Right atrium auricular region (tissue), 2 donors: Measurements from ENCODE around the gene GABBR2. TPM values are rescaled to one million over a fixed set of nuclear protein-coding genes. Genes with fewer than 3 reads are reported as not detected.

Source experiments
- DNase-seq: peaks from one replicate; pipeline ENCODE4 v3.0.0-alpha.2; 2019; ENCODE audit warnings: low spot score
- H3K27ac ChIP-seq, 2 donors: fragments of 200-600 bp; sonication (generic); 1 replicate in 1 of 2; 2 replicates in 1 of 2; pipeline ENCODE4 v1.5.1; 2016 to 2019
- H3K27me3 ChIP-seq, 2 donors: fragments of 200-600 bp; sonication (generic); one replicate each; pipeline versions ENCODE4 v1.5.1 to v1.6.0; 2017 to 2019
- H3K36me3 ChIP-seq: fragments of 200-600 bp; sonication (generic); one replicate; pipeline ENCODE4 v1.5.1; 2016
- H3K4me1 ChIP-seq, 2 donors: fragments of 200-600 bp; sonication (generic); one replicate each; pipeline versions ENCODE4 v1.5.1 to v1.6.0; 2017 to 2019
- H3K4me3 ChIP-seq, 2 donors: fragments of 200-600 bp; sonication (generic); 1 replicate in 1 of 2; 2 replicates in 1 of 2; pipeline ENCODE4 v1.5.1; 2017 to 2019; ENCODE audit warnings: mild to moderate bottlenecking in 1 of 2, moderate library complexity in 1 of 2
- H3K9me3 ChIP-seq, 2 donors: fragments of 200-600 bp; sonication (generic); one replicate each; pipeline ENCODE4 v1.5.1; 2019
- total RNA-seq, 2 donors: library from RNA; depleted of rRNA; stranded (reverse); fragments of >200 nt; gene quantifications; one replicate each; pipeline ENCODE4 v1.1.0, GENCODE V29; 2016
- TF ChIP-seq, protein P1 (sequence below), 2 donors: fragments of 200-600 bp; sonication (generic); IDR thresholded peaks; one replicate each; pipeline ENCODE4 v1.5.1; 2019; ENCODE audit warnings: antibody characterized with exemption in 2 of 2

The GABBR2 gene
- total RNA-seq, 2 donors from 2014 or later = 0.22 TPM; not detected in 1

DNA sequence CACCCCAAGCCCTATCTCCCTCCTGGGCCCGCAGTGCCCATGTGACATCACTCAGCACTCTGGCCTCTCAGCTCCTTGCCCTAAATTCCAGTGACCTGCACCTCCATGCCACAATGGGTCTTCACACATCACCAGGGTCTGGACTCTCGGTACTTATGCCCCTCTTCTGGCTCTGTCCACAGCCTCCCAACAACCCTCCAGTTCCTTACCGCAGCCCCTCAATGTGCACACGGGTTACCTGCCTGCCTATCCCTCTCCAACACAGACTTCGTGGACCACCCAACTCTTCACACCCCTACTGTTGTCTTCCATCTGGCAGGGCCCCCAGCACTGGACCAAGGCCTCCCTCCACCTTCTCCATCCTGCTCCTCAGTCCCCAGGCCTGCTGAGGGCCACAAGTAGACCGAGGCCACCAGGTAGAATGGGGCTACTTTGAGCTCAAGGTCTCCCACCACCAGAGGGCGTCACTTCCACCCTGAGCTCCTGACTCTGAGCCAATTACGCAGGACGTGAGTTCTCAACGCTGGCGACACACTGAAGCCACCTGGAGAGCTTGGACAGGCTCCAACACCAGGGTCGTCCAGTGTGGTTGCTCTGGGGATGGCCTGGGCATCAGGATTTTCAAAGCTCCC lies 172.1 kb downstream of the GABBR2 start:
- H3K4me1 ChIP-seq = no peaks in the 10 kb centered on the region
- H3K36me3 ChIP-seq = no peaks in the 10 kb centered on the region
- H3K27ac ChIP-seq = no peak overlapping the region
- no peaks in the 10 kb centered on the region for H3K27me3 ChIP-seq
- H3K9me3 ChIP-seq = no peaks in the 10 kb centered on the region
- no peak for DNase-seq
- no peak overlapping the region for H3K4me3 ChIP-seq
- TF ChIP-seq, protein P1, sequence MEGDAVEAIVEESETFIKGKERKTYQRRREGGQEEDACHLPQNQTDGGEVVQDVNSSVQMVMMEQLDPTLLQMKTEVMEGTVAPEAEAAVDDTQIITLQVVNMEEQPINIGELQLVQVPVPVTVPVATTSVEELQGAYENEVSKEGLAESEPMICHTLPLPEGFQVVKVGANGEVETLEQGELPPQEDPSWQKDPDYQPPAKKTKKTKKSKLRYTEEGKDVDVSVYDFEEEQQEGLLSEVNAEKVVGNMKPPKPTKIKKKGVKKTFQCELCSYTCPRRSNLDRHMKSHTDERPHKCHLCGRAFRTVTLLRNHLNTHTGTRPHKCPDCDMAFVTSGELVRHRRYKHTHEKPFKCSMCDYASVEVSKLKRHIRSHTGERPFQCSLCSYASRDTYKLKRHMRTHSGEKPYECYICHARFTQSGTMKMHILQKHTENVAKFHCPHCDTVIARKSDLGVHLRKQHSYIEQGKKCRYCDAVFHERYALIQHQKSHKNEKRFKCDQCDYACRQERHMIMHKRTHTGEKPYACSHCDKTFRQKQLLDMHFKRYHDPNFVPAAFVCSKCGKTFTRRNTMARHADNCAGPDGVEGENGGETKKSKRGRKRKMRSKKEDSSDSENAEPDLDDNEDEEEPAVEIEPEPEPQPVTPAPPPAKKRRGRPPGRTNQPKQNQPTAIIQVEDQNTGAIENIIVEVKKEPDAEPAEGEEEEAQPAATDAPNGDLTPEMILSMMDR (IDR thresholded peaks at IDR 0.05) = no peak

DNA sequence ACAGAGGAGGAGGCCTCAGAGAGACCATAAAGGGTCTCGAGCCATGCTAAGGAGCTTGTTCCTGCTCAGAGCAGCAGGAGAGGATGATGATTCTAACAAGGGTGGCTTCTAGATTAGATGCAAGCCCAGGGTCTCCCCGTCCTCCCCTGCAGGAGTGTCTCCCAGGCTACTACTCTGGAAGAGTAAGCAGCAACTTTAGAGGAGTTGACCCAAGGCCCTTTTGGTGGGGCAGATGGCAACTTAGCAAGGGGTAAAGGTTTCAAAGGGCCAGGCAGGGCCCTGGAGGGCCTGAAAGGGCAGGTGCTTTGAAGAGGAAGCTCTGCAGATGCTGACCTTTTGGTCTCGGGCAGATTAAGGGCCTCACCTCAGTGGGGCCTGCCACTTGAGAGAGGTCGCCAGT lies 174.9 kb downstream of the GABBR2 start:
- H3K4me3 ChIP-seq = no peak overlapping the region
- no peaks in the 10 kb centered on the region for H3K9me3 ChIP-seq
- H3K27me3 ChIP-seq = no peaks in the 10 kb centered on the region
- DNase-seq = no peak
- H3K36me3 ChIP-seq = no peaks in the 10 kb centered on the region
- H3K4me1 ChIP-seq = no peaks in the 10 kb centered on the region
- TF ChIP-seq, protein P1 (IDR thresholded peaks at IDR 0.05) = no peak
- no peak overlapping the region for H3K27ac ChIP-seq

DNA sequence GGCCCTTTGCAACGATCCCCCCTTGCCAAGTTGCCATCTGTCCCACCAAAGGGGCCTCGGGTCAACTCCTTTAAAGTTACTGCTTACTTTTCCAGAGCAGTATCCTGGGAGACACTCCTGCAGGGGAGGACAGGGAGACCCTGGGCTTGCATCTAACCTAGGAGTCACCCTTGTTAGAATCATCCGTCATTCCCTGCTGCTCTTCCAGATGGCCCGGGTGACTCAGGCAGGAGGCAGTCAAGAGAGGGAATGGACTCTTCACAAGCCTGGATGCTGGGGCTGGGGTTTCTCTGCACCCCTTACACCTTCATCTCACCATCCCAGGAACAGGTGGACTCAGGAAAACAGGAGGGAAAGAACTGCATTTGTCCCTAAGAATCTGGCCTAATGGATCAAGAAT lies 175.6 kb downstream of the GABBR2 start:
- no peaks in the 10 kb centered on the region for H3K4me1 ChIP-seq
- H3K9me3 ChIP-seq = no peaks in the 10 kb centered on the region
- H3K4me3 ChIP-seq = no peak overlapping the region
- H3K27me3 ChIP-seq = no peaks in the 10 kb centered on the region
- no peaks in the 10 kb centered on the region for H3K36me3 ChIP-seq
- no peak for DNase-seq
- H3K27ac ChIP-seq = no peak overlapping the region
- TF ChIP-seq, protein P1 (IDR thresholded peaks at IDR 0.05) = no peak

DNA sequence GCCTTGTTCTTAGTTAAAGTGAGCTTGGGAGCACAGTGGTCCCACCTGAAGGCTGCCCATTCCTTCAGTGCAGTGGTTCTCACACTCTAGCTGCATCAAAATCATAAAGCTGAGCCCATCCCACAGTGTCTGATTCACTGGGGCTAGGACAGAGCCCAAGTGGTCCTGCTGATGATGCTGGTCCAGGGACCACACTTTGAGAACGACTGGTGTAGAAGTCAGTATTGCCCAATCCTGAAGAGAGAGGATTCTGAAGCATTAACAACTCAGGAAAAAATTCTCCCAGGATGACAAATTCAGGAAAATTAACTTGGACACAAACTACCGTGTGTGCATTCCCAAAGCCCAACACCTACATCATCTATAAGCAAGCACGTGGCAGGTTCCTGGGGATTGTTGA lies 176.2 kb downstream of the GABBR2 start:
- H3K4me3 ChIP-seq = no peak overlapping the region
- no peaks in the 10 kb centered on the region for H3K36me3 ChIP-seq
- TF ChIP-seq, protein P1 (IDR thresholded peaks at IDR 0.05) = no peak
- no peaks in the 10 kb centered on the region for H3K9me3 ChIP-seq
- no peak for DNase-seq
- H3K27me3 ChIP-seq = no peaks in the 10 kb centered on the region
- no peaks in the 10 kb centered on the region for H3K4me1 ChIP-seq
- H3K27ac ChIP-seq = no peak overlapping the region

GRCh38 chr9:98532147-98532546 lies 176.6 kb downstream of the GABBR2 start:
- H3K4me3 ChIP-seq = no peak overlapping the region

More at GRCh38 chr9:98532147-98532546, 176.6 kb downstream of the GABBR2 start:
- Histone ChIP-seq H3K4me1 (no peaks in the 10 kb centered on the region), H3K27ac (no peak overlapping the region), H3K36me3 (no peaks in the 10 kb centered on the region), H3K27me3 (no peaks in the 10 kb centered on the region), H3K9me3 (no peaks in the 10 kb centered on the region)
- DNase-seq = no peak
- TF ChIP-seq, protein P1 (IDR thresholded peaks at IDR 0.05) = no peak
